Measurements from ENCODE around the gene ADCY4. TPM values are rescaled to one million over a fixed set of nuclear protein-coding genes. Genes with fewer than 3 reads are reported as not detected.
A peak's percentile ranks its signal among the peaks of the same experiment; 100 is the strongest.

The ADCY4 gene
- total and polyA plus RNA-seq, 2 of the 13 experiments (the other 11 are each of a cell fraction or from before 2014, with no cell fraction given): 0.03 TPM; not detected in 1

DNA sequence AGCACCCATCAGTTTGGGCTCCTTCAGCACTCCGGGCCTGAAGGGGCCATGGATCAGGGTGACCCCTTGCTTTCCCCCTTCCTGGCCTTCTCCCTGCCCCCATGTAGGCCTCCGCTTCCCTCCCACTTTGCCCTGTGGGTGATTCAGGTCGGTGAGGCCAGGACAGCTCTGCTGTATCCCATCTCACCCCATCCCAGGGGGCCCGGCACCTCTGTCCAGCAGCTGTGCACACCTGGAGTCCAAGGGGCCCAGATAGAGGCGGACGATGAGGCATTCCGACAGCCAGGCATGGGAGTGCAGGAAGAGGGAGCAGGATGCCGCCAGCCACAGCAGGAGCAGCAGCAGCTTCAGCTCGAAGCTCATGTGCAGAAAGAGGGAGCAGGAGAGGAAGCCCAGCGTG lies 12.2 kb downstream of the ADCY4 start (continued):
- TF ChIP-seq, protein P1, sequence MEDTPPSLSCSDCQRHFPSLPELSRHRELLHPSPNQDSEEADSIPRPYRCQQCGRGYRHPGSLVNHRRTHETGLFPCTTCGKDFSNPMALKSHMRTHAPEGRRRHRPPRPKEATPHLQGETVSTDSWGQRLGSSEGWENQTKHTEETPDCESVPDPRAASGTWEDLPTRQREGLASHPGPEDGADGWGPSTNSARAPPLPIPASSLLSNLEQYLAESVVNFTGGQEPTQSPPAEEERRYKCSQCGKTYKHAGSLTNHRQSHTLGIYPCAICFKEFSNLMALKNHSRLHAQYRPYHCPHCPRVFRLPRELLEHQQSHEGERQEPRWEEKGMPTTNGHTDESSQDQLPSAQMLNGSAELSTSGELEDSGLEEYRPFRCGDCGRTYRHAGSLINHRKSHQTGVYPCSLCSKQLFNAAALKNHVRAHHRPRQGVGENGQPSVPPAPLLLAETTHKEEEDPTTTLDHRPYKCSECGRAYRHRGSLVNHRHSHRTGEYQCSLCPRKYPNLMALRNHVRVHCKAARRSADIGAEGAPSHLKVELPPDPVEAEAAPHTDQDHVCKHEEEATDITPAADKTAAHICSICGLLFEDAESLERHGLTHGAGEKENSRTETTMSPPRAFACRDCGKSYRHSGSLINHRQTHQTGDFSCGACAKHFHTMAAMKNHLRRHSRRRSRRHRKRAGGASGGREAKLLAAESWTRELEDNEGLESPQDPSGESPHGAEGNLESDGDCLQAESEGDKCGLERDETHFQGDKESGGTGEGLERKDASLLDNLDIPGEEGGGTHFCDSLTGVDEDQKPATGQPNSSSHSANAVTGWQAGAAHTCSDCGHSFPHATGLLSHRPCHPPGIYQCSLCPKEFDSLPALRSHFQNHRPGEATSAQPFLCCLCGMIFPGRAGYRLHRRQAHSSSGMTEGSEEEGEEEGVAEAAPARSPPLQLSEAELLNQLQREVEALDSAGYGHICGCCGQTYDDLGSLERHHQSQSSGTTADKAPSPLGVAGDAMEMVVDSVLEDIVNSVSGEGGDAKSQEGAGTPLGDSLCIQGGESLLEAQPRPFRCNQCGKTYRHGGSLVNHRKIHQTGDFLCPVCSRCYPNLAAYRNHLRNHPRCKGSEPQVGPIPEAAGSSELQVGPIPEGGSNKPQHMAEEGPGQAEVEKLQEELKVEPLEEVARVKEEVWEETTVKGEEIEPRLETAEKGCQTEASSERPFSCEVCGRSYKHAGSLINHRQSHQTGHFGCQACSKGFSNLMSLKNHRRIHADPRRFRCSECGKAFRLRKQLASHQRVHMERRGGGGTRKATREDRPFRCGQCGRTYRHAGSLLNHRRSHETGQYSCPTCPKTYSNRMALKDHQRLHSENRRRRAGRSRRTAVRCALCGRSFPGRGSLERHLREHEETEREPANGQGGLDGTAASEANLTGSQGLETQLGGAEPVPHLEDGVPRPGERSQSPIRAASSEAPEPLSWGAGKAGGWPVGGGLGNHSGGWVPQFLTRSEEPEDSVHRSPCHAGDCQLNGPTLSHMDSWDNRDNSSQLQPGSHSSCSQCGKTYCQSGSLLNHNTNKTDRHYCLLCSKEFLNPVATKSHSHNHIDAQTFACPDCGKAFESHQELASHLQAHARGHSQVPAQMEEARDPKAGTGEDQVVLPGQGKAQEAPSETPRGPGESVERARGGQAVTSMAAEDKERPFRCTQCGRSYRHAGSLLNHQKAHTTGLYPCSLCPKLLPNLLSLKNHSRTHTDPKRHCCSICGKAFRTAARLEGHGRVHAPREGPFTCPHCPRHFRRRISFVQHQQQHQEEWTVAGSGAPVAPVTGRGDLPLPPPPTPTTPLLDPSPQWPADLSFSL (CRISPR knock-in tag; IDR thresholded peaks at IDR 0.05): no peak
- no peak for TF ChIP-seq HHEX (CRISPR knock-in tag; IDR thresholded peaks at IDR 0.05)
- TF ChIP-seq, protein P2, sequence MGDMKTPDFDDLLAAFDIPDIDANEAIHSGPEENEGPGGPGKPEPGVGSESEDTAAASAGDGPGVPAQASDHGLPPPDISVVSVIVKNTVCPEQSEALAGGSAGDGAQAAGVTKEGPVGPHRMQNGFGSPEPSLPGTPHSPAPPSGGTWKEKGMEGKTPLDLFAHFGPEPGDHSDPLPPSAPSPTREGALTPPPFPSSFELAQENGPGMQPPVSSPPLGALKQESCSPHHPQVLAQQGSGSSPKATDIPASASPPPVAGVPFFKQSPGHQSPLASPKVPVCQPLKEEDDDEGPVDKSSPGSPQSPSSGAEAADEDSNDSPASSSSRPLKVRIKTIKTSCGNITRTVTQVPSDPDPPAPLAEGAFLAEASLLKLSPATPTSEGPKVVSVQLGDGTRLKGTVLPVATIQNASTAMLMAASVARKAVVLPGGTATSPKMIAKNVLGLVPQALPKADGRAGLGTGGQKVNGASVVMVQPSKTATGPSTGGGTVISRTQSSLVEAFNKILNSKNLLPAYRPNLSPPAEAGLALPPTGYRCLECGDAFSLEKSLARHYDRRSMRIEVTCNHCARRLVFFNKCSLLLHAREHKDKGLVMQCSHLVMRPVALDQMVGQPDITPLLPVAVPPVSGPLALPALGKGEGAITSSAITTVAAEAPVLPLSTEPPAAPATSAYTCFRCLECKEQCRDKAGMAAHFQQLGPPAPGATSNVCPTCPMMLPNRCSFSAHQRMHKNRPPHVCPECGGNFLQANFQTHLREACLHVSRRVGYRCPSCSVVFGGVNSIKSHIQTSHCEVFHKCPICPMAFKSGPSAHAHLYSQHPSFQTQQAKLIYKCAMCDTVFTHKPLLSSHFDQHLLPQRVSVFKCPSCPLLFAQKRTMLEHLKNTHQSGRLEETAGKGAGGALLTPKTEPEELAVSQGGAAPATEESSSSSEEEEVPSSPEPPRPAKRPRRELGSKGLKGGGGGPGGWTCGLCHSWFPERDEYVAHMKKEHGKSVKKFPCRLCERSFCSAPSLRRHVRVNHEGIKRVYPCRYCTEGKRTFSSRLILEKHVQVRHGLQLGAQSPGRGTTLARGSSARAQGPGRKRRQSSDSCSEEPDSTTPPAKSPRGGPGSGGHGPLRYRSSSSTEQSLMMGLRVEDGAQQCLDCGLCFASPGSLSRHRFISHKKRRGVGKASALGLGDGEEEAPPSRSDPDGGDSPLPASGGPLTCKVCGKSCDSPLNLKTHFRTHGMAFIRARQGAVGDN (CRISPR knock-in tag; IDR thresholded peaks at IDR 0.05): peak; percentile 33; the same call in 1 of the 2 replicates
- TF ChIP-seq, protein P3, sequence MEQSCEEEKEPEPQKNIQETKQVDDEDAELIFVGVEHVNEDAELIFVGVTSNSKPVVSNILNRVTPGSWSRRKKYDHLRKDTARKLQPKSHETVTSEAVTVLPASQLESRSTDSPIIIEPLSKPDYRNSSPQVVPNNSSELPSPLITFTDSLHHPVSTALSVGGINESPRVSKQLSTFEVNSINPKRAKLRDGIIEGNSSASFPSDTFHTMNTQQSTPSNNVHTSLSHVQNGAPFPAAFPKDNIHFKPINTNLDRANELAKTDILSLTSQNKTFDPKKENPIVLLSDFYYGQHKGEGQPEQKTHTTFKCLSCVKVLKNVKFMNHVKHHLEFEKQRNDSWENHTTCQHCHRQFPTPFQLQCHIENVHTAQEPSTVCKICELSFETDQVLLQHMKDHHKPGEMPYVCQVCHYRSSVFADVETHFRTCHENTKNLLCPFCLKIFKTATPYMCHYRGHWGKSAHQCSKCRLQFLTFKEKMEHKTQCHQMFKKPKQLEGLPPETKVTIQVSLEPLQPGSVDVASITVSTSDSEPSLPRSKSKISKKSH (CRISPR knock-in tag; IDR thresholded peaks at IDR 0.05; ENCODE audit: borderline replicate concordance): 0 out of 2 replicates have a peak, but pooled peaks have one; percentile 26

All from HepG2 (cell line).